Measurements from ENCODE around the gene LTO1. TPM values are rescaled to one million over a fixed set of nuclear protein-coding genes. Genes with fewer than 3 reads are reported as not detected.

LTO1 gene
- total and polyA plus RNA-seq, 2 of the 13 experiments (the other 11 are each of a cell fraction or from before 2014, with no cell fraction given), result 11.8 to 15.0 TPM

DNA sequence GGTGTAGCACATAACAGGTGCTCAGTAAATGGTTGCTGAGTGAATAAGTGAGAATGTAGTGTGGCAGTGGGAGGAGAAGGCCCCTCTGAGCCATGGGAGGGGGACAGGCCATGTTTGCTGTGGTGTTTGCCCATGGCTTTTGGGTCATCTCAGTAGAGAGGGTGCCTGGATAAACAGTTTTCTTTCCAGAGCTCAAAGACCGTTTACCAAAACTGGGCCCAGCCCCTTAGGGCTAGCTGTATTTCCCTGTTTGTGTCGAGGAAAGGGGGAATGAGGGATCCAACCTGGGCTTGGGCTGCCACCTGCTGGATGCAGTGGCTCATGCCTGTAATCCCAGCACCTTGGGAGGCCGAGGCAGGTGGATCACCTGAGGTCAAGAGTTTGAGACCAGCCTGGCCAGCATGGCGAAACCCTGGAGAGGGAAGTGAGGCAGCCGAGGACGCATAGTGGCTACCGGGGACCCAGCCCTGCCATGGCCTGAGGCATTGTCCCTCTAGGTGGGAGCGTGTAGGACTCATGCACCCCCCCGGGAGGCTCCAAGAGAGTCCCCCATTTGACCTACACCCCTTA lies 8.7 kb upstream of the LTO1 start (continued):
- peak; percentile 32; the same call in 1 of the 2 replicates for TF ChIP-seq FOSL2 (CRISPR knock-in tag; IDR thresholded peaks at IDR 0.05)
- TF ChIP-seq HMG20A (CRISPR knock-in tag; IDR thresholded peaks at IDR 0.05; ENCODE audit: borderline replicate concordance), result 0 out of 2 replicates have a peak, but pooled peaks have one; percentile 15
- TF ChIP-seq, protein P1, sequence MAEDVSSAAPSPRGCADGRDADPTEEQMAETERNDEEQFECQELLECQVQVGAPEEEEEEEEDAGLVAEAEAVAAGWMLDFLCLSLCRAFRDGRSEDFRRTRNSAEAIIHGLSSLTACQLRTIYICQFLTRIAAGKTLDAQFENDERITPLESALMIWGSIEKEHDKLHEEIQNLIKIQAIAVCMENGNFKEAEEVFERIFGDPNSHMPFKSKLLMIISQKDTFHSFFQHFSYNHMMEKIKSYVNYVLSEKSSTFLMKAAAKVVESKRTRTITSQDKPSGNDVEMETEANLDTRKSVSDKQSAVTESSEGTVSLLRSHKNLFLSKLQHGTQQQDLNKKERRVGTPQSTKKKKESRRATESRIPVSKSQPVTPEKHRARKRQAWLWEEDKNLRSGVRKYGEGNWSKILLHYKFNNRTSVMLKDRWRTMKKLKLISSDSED (CRISPR knock-in tag; IDR thresholded peaks at IDR 0.05), result no peak
- TF ChIP-seq FOXM1 (CRISPR knock-in tag; IDR thresholded peaks at IDR 0.05), result no peak
- no peak for TF ChIP-seq KAT7 (CRISPR knock-in tag; IDR thresholded peaks at IDR 0.05; ENCODE audit: borderline replicate concordance)
- TF ChIP-seq, protein P2, sequence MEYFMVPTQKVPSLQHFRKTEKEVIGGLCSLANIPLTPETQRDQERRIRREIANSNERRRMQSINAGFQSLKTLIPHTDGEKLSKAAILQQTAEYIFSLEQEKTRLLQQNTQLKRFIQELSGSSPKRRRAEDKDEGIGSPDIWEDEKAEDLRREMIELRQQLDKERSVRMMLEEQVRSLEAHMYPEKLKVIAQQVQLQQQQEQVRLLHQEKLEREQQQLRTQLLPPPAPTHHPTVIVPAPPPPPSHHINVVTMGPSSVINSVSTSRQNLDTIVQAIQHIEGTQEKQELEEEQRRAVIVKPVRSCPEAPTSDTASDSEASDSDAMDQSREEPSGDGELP (IDR thresholded peaks at IDR 0.05; ENCODE audit: borderline replicate concordance, low read depth), result no peak
- TF ChIP-seq ZNF788 (CRISPR knock-in tag; IDR thresholded peaks at IDR 0.05; ENCODE audit: borderline replicate concordance), result peak; percentile 50; the same call in 1 of the 2 replicates
- TF ChIP-seq ZNF264 (CRISPR knock-in tag; IDR thresholded peaks at IDR 0.05), result no peak
- TF ChIP-seq EZH2 (conservative IDR thresholded peaks at IDR 0.05; ENCODE audit: low read depth, low read length), result no peak
- TF ChIP-seq THAP8 (CRISPR knock-in tag; IDR thresholded peaks at IDR 0.05; ENCODE audit: borderline replicate concordance), result no peak
- no peak for TF ChIP-seq ZNF563 (CRISPR knock-in tag; IDR thresholded peaks at IDR 0.05)
- no peak for TF ChIP-seq ZFP37 (CRISPR knock-in tag; IDR thresholded peaks at IDR 0.05; ENCODE audit: borderline replicate concordance)
- TF ChIP-seq ZBTB21 (CRISPR knock-in tag; IDR thresholded peaks at IDR 0.05), result no peak
- TF ChIP-seq FOXP1 (IDR thresholded peaks at IDR 0.05), result no peak
- TF ChIP-seq FOXP1 (CRISPR knock-in tag; IDR thresholded peaks at IDR 0.05), result 0 out of 2 replicates have a peak, but pooled peaks have one; percentile 14
- no peak for TF ChIP-seq JUND (CRISPR knock-in tag; IDR thresholded peaks at IDR 0.05)
- peak; percentile 45 to 46; a peak in 2 of 4 replicates for TF ChIP-seq HMGXB4 (CRISPR knock-in tag; IDR thresholded peaks at IDR 0.05; ENCODE audit: borderline replicate concordance in 1 of 2, low read depth in 1 of 2)
- no peak for TF ChIP-seq SETDB1 (CRISPR knock-in tag; IDR thresholded peaks at IDR 0.05; ENCODE audit: borderline replicate concordance)
- TF ChIP-seq PATZ1 (CRISPR knock-in tag; IDR thresholded peaks at IDR 0.05), result peak; percentile 37; the same call in 1 of the 2 replicates
- peak; percentile 65 for TF ChIP-seq ELF3 (CRISPR knock-in tag; IDR thresholded peaks at IDR 0.05)
- no peak for TF ChIP-seq POGZ (CRISPR knock-in tag; IDR thresholded peaks at IDR 0.05)
- TF ChIP-seq TAF15 (IDR thresholded peaks at IDR 0.05; ENCODE audit: low read depth, low read length, poor library complexity, severe bottlenecking), result no peak
- no peak for TF ChIP-seq ZNF629 (CRISPR knock-in tag; conservative IDR thresholded peaks at IDR 0.05)
- TF ChIP-seq ZBTB14 (CRISPR knock-in tag; IDR thresholded peaks at IDR 0.05), result no peak

Measured in HepG2 (cell line).